Measurements from ENCODE around the gene FARS2. TPM values are rescaled to one million over a fixed set of nuclear protein-coding genes. Genes with fewer than 3 reads are reported as not detected.

FARS2 gene
- total and polyA plus RNA-seq, 2 of the 13 experiments (the other 11 are each of a cell fraction or from before 2014, with no cell fraction given), result 15.4 to 26.0 TPM

GRCh38 chr6:5248302-5249098, 12.8 kb upstream of the FARS2 start (continued):
- no peak for TF ChIP-seq FOXO4 (CRISPR knock-in tag; conservative IDR thresholded peaks at IDR 0.05)
- no peak for TF ChIP-seq HOXA7 (CRISPR knock-in tag; IDR thresholded peaks at IDR 0.05)
- TF ChIP-seq BCL3 (CRISPR knock-in tag; IDR thresholded peaks at IDR 0.05), result peak; percentile 43; the same call in 1 of the 2 replicates
- no peak for TF ChIP-seq MEF2D (CRISPR knock-in tag; IDR thresholded peaks at IDR 0.05)
- no peak for TF ChIP-seq ZNF382 (CRISPR knock-in tag; IDR thresholded peaks at IDR 0.05; ENCODE audit: borderline replicate concordance)

- H2AFZ ChIP-seq (ENCODE audit: low read length), result no peak overlapping the region
- peaks cover 63% of the 10 kb centered on the region for H3K79me2 ChIP-seq (ENCODE audit: insufficient read depth, low read length)
- H4K20me1 ChIP-seq (ENCODE audit: insufficient read depth, low read length), result no peaks in the 10 kb centered on the region
- DNase-seq (ENCODE audit: low spot score) (no peak), ATAC-seq (no peak), FAIRE-seq (no peak)
- POLR2A ChIA-PET, result no interaction called here
- intact Hi-C loops (cut with micrococcal nuclease; ENCODE audit: unreplicated experiment), result no loop called here
- H3K36me3 ChIP-seq (replicated peaks in 1 of 2; ENCODE audit: control insufficient read depth in 1 of 2, insufficient read depth in 2 of 2, low read length in 2 of 2), result peaks cover 16 to 38% of the 10 kb centered on the region in 2 experiments
- H3K9me3 ChIP-seq (ENCODE audit: low read length), result peaks cover 5% of the 10 kb centered on the region; the same call in 1 of the 2 replicates
- TF ChIP-seq ZNF766 (CRISPR knock-in tag; IDR thresholded peaks at IDR 0.05; ENCODE audit: borderline replicate concordance) (no peak), RBFOX2 (IDR thresholded peaks at IDR 0.05; ENCODE audit: low read depth, low read length) (0 out of 2 replicates have a peak, but pooled peaks have one; percentile 7)
- CTCF ChIA-PET (ENCODE audit: low intra/inter-chr PET ratio, low total read pairs), result no interaction called here
- BruUV-seq (replicated peaks), result no TSS peak
- in situ Hi-C loops (cut with HindIII; ENCODE audit: extremely low pct_ligation_motif_present, low pct_unique_long_range_greater_than_20kb), result no loop called here
- no peaks in the 10 kb centered on the region for H3K27me3 ChIP-seq (ENCODE audit: control insufficient read depth in 1 of 2, insufficient read depth in 2 of 2, low read length in 2 of 2)
- H3K9ac ChIP-seq (ENCODE audit: insufficient read depth, low read depth, low read length), result no peak overlapping the region
- H3K27ac ChIP-seq (ENCODE audit: extremely low read length, insufficient read depth, low read length), result no peak overlapping the region
- 94% methylated on average over 5 of the region's 5 CpGs for WGBS (ENCODE audit: low lambda C conversion rate)
- H3K4me2 ChIP-seq (ENCODE audit: low read depth, low read length), result no peak overlapping the region
- no peak overlapping the region for H3K4me3 ChIP-seq (replicated peaks in 1 of 3; ENCODE audit: insufficient read depth in 1 of 3, low read depth in 2 of 3, low read length in 3 of 3)
- H3K4me1 ChIP-seq (ENCODE audit: insufficient read depth, low read length), result peaks cover 22% of the 10 kb centered on the region
These were observed 11.7 kb upstream of the FARS2 start for GRCh38 chr6:5249451-5250122.

Data from HepG2 (cell line).